CD4-positive, alpha-beta T cell (primary cell): Measurements from ENCODE around the gene DIAPH1. TPM values are rescaled to one million over a fixed set of nuclear protein-coding genes. Genes with fewer than 3 reads are reported as not detected.

Experiments
- ATAC-seq: fragments of 200-7000 bp; cut with Tn5 transposase; one replicate; pipeline ENCODE4 v1.10.0; 2022; ENCODE audit warnings: mild to moderate bottlenecking; ENCODE audit not compliant: poor library complexity
- CTCF ChIA-PET: fragments of 350-600 bp; sonication (Branson Sonifier 250); formaldehyde crosslinking; loops from one replicate; lab custom pipeline; 2021; ENCODE audit warnings: antibody characterized with exemption, inconsistent platforms; lab: Charles Lee
- POLR2A ChIA-PET: fragments of 350-600 bp; sonication (Branson Sonifier 250); formaldehyde crosslinking; loops from one replicate; lab custom pipeline; 2021; ENCODE audit warnings: antibody characterized with exemption, inconsistent platforms; lab: Charles Lee
- DNase-seq, 14 experiments: peaks; one replicate each; pipeline ENCODE4 v3.0.0-alpha.2; 2013 to 2020; ENCODE audit warnings: mixed read lengths in 2 of 14
- H3K27ac ChIP-seq, 2 donors: one replicate each; pipeline versions ENCODE4 v1.5.1 to v1.7.0; 2013; ENCODE audit warnings: low read length in 2 of 2, low read depth in 1 of 2, mild to moderate bottlenecking in 1 of 2
- H3K27me3 ChIP-seq, 2 experiments: 1 replicate in 1 of 2; 2 replicates in 1 of 2; pipeline versions ENCODE4 v1.6.1 to v1.7.0; 2013; ENCODE audit warnings: low read length in 2 of 2, control low read depth in 1 of 2, mild to moderate bottlenecking in 1 of 2, moderate library complexity in 1 of 2; ENCODE audit not compliant: insufficient read depth in 2 of 2, control insufficient read depth in 1 of 2
- H3K36me3 ChIP-seq: one replicate; pipeline ENCODE4 v1.6.1; 2013; ENCODE audit warnings: low read length, control low read depth; ENCODE audit not compliant: insufficient read depth
- H3K4me1 ChIP-seq: one replicate; pipeline ENCODE4 v1.6.1; 2013; ENCODE audit warnings: low read length, control low read depth; ENCODE audit not compliant: insufficient read depth
- H3K4me3 ChIP-seq: one replicate; pipeline ENCODE4 v1.5.1; 2013; ENCODE audit warnings: mild to moderate bottlenecking, low read length, moderate library complexity
- H3K9me3 ChIP-seq, 2 experiments: 1 replicate in 1 of 2; 2 replicates in 1 of 2; pipeline versions ENCODE4 v1.6.1 to v1.7.0; 2013; ENCODE audit warnings: low read length in 2 of 2, mild to moderate bottlenecking in 2 of 2, control low read depth in 1 of 2, moderate library complexity in 1 of 2; ENCODE audit not compliant: control insufficient read depth in 1 of 2, insufficient read depth in 1 of 2
- H3K27ac Mint-ChIP-seq: one replicate; pipeline ENCODE4 v1.8.0; 2020; ENCODE audit warnings: mixed read lengths
- H3K27me3 Mint-ChIP-seq: one replicate; pipeline ENCODE4 v1.8.0; 2021; ENCODE audit warnings: mixed read lengths
- H3K36me3 Mint-ChIP-seq: one replicate; pipeline ENCODE4 v1.8.0; 2021; ENCODE audit warnings: low read depth, mixed read lengths
- H3K4me1 Mint-ChIP-seq: one replicate; pipeline ENCODE4 v1.8.0; 2021; ENCODE audit warnings: low read depth, mixed read lengths
- H3K4me3 Mint-ChIP-seq: one replicate; pipeline ENCODE4 v1.8.0; 2020; ENCODE audit warnings: mild to moderate bottlenecking, mixed read lengths
- H3K9me3 Mint-ChIP-seq: one replicate; pipeline ENCODE4 v1.8.0; 2020; ENCODE audit warnings: mixed read lengths
- intact Hi-C, 2 experiments: fragments of 100-400 bp; cut with DNase I in 1 of 2; cut with micrococcal nuclease in 1 of 2; formaldehyde crosslinking; loops; one replicate each; pipeline versions ENCODE4 v1.15.1 to v1.9.0; 2023 to 2025; cut with DNase I, micrococcal nuclease
- total RNA-seq, 174 experiments: library from RNA in 2 of 174; stranded (reverse) in 2 of 174; gene quantifications; one replicate each; pipeline ENCODE4 v1.2.3 and lab custom pipeline; 2021 to 2026
- TF ChIP-seq, protein P1 (sequence below): fragments of 200-600 bp; IDR thresholded peaks from one replicate; pipeline ENCODE4 v1.8.0; 2022; ENCODE audit warnings: antibody characterized with exemption, mild to moderate bottlenecking

DIAPH1 gene
- total RNA-seq, 2 experiments from 2014 or later = 159 to 161 TPM

DNA sequence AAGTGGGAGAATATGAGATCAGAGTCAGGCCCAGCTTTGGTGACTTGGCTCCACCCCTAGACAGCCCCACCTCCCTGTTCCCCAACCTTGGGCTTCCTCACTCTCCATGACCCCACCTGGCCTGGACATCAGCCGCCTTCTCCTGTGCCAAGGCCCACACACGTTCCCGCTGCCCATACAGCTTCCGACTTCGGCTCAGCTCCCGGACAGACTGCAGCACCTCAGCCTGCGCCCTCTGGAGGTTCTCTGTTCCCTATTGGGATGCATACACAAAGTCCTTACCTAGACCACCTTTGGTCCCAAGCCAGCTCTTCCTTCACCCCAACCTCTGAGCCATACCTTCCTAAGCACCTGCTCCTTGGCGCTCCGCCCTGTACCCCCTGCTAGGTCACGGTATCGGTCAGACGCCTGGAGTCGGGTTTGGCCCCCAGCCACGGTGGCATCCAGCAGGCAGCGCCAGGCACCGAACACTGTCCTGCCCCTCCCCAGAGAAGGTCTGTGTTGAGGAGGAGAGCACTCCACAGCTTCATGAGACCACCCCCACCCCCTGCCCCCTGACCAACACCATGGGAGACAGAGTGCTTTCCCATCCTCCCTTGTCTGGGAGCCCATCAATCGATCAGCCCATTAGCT, 30.4 kb upstream of the DIAPH1 start:
- Histone ChIP-seq H3K9me3 (no peaks in the 10 kb centered on the region), H3K27me3 (no peaks in the 10 kb centered on the region), H3K27ac (peak overlapping the region in 1 of 2 donors; percentile 34), H3K4me1 (peaks cover 28% of the 10 kb centered on the region), H3K4me3 (no peak overlapping the region), H3K36me3 (peaks cover 39% of the 10 kb centered on the region)
- peaks cover 45% of the 10 kb centered on the region for H3K36me3 Mint-ChIP-seq
- CTCF ChIA-PET = interaction anchor here (0.8 kb wide), 1 partner anchor 57 kb away, joined by 3 read pairs; no protein-coding TSS in a partner anchor
- H3K27me3 Mint-ChIP-seq = no peaks in the 10 kb centered on the region
- DNase-seq = peak in 1 of 14 experiments; percentile 17
- peaks cover 38% of the 10 kb centered on the region for H3K4me1 Mint-ChIP-seq
- H3K9me3 Mint-ChIP-seq = no peaks in the 10 kb centered on the region
- TF ChIP-seq, protein P1, sequence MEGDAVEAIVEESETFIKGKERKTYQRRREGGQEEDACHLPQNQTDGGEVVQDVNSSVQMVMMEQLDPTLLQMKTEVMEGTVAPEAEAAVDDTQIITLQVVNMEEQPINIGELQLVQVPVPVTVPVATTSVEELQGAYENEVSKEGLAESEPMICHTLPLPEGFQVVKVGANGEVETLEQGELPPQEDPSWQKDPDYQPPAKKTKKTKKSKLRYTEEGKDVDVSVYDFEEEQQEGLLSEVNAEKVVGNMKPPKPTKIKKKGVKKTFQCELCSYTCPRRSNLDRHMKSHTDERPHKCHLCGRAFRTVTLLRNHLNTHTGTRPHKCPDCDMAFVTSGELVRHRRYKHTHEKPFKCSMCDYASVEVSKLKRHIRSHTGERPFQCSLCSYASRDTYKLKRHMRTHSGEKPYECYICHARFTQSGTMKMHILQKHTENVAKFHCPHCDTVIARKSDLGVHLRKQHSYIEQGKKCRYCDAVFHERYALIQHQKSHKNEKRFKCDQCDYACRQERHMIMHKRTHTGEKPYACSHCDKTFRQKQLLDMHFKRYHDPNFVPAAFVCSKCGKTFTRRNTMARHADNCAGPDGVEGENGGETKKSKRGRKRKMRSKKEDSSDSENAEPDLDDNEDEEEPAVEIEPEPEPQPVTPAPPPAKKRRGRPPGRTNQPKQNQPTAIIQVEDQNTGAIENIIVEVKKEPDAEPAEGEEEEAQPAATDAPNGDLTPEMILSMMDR = no peak
- POLR2A ChIA-PET = interaction anchor here (1.1 to 3.0 kb wide), 2 partner anchors 12 to 275 kb away, joined by 3 to 16 read pairs; partner anchors contain the start of genes DELE1, HDAC3 and RELL2
- intact Hi-C loops = no loop called here
- H3K4me3 Mint-ChIP-seq = no peak overlapping the region
- ATAC-seq = no peak
- peak overlapping the region; percentile 54 for H3K27ac Mint-ChIP-seq

DNA sequence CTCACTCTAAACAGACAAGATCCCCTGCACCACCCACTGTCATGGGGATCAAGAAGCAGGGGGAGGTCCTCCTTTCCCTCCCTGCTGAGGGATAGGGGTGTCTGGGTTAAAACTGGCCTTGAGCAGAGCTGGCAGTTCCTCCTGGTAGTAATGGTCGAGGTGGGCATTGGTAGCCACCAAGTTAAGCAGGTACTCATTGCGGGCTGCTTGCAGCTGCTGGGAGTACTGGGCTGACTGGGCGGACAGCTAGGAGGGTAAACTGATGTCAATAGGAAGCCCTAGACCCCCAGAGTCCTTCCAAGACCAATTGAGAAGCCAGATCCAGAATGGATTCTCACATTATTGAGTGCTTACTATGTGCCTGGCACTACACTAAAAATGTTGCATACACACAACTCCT, 29.1 kb upstream of the DIAPH1 start:
- H3K4me3 ChIP-seq = no peak overlapping the region
- no peaks in the 10 kb centered on the region for H3K9me3 ChIP-seq
- DNase-seq (no peak), ATAC-seq (no peak)
- POLR2A ChIA-PET = interaction anchor here (3.0 kb wide), 1 partner anchor 10 kb away, joined by 16 read pairs; the partner anchor contains the start of genes HDAC3 and RELL2
- H3K36me3 Mint-ChIP-seq = peaks cover 45% of the 10 kb centered on the region
- H3K27me3 Mint-ChIP-seq = no peaks in the 10 kb centered on the region
- CTCF ChIA-PET = no interaction called here
- intact Hi-C loops = no loop called here
- peaks cover 34% of the 10 kb centered on the region for H3K4me1 Mint-ChIP-seq
- peaks cover 28% of the 10 kb centered on the region for H3K4me1 ChIP-seq
- H3K27ac Mint-ChIP-seq = no peak overlapping the region
- H3K27ac ChIP-seq = no peak overlapping the region
- no peaks in the 10 kb centered on the region for H3K27me3 ChIP-seq
- H3K36me3 ChIP-seq = peaks cover 49% of the 10 kb centered on the region
- TF ChIP-seq, protein P1 = no peak
- H3K9me3 Mint-ChIP-seq = no peaks in the 10 kb centered on the region
- no peak overlapping the region for H3K4me3 Mint-ChIP-seq

DNA sequence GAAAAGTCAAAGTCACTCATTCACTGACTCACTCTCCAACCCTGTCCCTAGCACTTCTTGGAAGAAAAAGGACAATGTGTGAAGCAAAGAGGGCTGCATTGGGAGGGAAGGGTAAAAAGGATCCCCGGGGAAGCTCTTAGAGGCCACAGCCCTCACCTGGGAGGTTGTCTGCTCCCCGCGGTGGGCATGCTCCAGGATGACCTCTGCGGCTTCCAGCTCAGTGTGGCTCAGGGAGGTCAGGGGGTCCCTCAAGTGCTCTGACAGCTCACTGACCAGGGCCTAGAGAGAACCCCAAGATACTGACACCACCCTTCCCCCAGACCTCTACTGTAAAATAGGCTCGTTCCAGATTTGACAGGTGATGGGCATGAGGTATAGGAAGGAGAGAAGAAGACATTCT, 28.4 kb upstream of the DIAPH1 start:
- peaks cover 53% of the 10 kb centered on the region for H3K36me3 ChIP-seq
- no peak overlapping the region for H3K4me3 Mint-ChIP-seq
- POLR2A ChIA-PET = interaction anchor here (3.0 kb wide), 1 partner anchor 10 kb away, joined by 16 read pairs; the partner anchor contains the start of genes HDAC3 and RELL2
- no peak overlapping the region for H3K27ac ChIP-seq
- no peak for ATAC-seq
- no peaks in the 10 kb centered on the region for H3K27me3 ChIP-seq
- H3K27me3 Mint-ChIP-seq = no peaks in the 10 kb centered on the region
- peaks cover 49% of the 10 kb centered on the region for H3K36me3 Mint-ChIP-seq
- intact Hi-C loops = no loop called here
- H3K4me3 ChIP-seq = no peak overlapping the region
- H3K4me1 Mint-ChIP-seq = peaks cover 29% of the 10 kb centered on the region
- CTCF ChIA-PET = interaction anchor here (1.0 kb wide), 1 partner anchor 10 kb away, joined by 4 read pairs; the partner anchor contains the start of genes HDAC3 and RELL2
- peaks cover 27% of the 10 kb centered on the region for H3K4me1 ChIP-seq
- no peaks in the 10 kb centered on the region for H3K9me3 Mint-ChIP-seq
- no peak overlapping the region for H3K27ac Mint-ChIP-seq
- DNase-seq = no peak
- no peaks in the 10 kb centered on the region for H3K9me3 ChIP-seq
- TF ChIP-seq, protein P1 = no peak
